ENCODE results near the gene GPR139. TPM values are rescaled to one million over a fixed set of nuclear protein-coding genes. Genes with fewer than 3 reads are reported as not detected.

Gene GPR139
- total RNA-seq, 1 experiment from 2014 or later: 0.22 TPM

DNA sequence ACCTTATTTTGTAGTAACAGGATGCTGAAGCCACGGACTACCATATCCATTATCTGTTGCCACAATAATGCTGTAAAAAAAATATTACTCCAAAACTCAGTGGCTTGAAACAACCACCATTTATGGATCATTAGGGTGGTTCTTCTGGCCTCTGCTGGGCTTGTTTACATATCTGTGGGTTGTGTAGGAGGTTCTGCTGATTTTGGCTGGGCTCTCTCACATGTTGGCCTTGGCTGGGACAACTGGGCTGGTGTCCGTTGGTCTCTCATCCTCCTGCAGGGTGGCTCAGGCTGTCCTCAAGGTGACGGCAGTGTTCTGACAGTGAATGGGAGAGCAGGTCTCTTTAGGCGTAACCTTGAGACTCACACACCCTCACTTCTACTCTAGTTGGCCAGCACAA, 76.0 kb downstream of the GPR139 start:
- H2BK15ac ChIP-seq (ENCODE audit: low read depth, low read length): no peak overlapping the region
- H2AFZ ChIP-seq (ENCODE audit: low read length): no peak overlapping the region
- Mint-ChIP-seq H3K9me3 (no peaks in the 10 kb centered on the region; a peak in 1 of 5 replicates), H3K27ac (no peak overlapping the region), H3K4me3 (no peak overlapping the region), H3K36me3 (ENCODE audit: insufficient read depth in 1 of 3, low read depth in 3 of 3) (no peaks in the 10 kb centered on the region), H3K4me1 (peaks cover 5 to 7% of the 10 kb centered on the region in 2 experiments; a peak in 2 of 4 replicates), H3K27me3 (ENCODE audit: low read depth) (peaks cover 4% of the 10 kb centered on the region; the same call in 1 of the 2 replicates)
- no peak overlapping the region for H2BK5ac ChIP-seq (ENCODE audit: insufficient read length, low read length)
- H3K4me2 ChIP-seq (ENCODE audit: insufficient read depth, insufficient read length, low read length): no peak overlapping the region
- DNase-seq: no peak
- H3T11ph ChIP-seq (ENCODE audit: low read length): no peak overlapping the region
- no peaks in the 10 kb centered on the region for H3K27me3 ChIP-seq (ENCODE audit: insufficient read depth, low read length)
- no peak overlapping the region for H3K56ac ChIP-seq (ENCODE audit: insufficient read length, low read depth, low read length)
- H3K4me1 ChIP-seq (ENCODE audit: insufficient read depth, low read length): no peaks in the 10 kb centered on the region
- H3K23ac ChIP-seq (ENCODE audit: insufficient read length, low read depth, low read length): no peak overlapping the region
- H4K8ac ChIP-seq (replicated peaks; ENCODE audit: insufficient read length, low read depth, low read length): no peak overlapping the region
- no peaks in the 10 kb centered on the region for H4K20me1 ChIP-seq (ENCODE audit: control insufficient read depth, insufficient read depth, insufficient read length)
- H3K9me3 ChIP-seq (ENCODE audit: control insufficient read depth, low read depth, low read length): no peaks in the 10 kb centered on the region
- no peak overlapping the region for H4K5ac ChIP-seq (ENCODE audit: insufficient read length, low read depth, low read length)
- H3K23me2 ChIP-seq (ENCODE audit: insufficient read length, low read depth, low read length, poor library complexity, severe bottlenecking): no peaks in the 10 kb centered on the region
- no peak overlapping the region for H4K91ac ChIP-seq (ENCODE audit: insufficient read length, low read depth, low read length)
- no peak overlapping the region for H2BK12ac ChIP-seq (ENCODE audit: insufficient read length, low read depth, low read length)
- H3K18ac ChIP-seq (ENCODE audit: insufficient read length, low read depth, low read length): no peak overlapping the region
- no CpG with 5 or more reads among the region's 4 CpGs for WGBS (ENCODE audit: extremely low coverage, insufficient read length, low lambda C conversion rate)
- H3K79me2 ChIP-seq (ENCODE audit: insufficient read depth, low read length): no peaks in the 10 kb centered on the region
- no peak overlapping the region for H3K14ac ChIP-seq (ENCODE audit: insufficient read depth, low read length)
- H3K79me1 ChIP-seq (ENCODE audit: insufficient read depth, low read depth, low read length, poor library complexity, severe bottlenecking): no peaks in the 10 kb centered on the region
- no peak overlapping the region for H3K9ac ChIP-seq (ENCODE audit: extremely low read depth, insufficient read length, low read length)
- TF ChIP-seq, protein P1, sequence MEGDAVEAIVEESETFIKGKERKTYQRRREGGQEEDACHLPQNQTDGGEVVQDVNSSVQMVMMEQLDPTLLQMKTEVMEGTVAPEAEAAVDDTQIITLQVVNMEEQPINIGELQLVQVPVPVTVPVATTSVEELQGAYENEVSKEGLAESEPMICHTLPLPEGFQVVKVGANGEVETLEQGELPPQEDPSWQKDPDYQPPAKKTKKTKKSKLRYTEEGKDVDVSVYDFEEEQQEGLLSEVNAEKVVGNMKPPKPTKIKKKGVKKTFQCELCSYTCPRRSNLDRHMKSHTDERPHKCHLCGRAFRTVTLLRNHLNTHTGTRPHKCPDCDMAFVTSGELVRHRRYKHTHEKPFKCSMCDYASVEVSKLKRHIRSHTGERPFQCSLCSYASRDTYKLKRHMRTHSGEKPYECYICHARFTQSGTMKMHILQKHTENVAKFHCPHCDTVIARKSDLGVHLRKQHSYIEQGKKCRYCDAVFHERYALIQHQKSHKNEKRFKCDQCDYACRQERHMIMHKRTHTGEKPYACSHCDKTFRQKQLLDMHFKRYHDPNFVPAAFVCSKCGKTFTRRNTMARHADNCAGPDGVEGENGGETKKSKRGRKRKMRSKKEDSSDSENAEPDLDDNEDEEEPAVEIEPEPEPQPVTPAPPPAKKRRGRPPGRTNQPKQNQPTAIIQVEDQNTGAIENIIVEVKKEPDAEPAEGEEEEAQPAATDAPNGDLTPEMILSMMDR (conservative IDR thresholded peaks at IDR 0.05): no peak
- no peak overlapping the region for H2BK120ac ChIP-seq (ENCODE audit: low read depth, low read length, poor library complexity, severe bottlenecking)
- no peak overlapping the region for H3K27ac ChIP-seq (ENCODE audit: insufficient read length, low read depth, low read length)
- H2AK5ac ChIP-seq (ENCODE audit: insufficient read length, low read length): no peak overlapping the region
- no peak overlapping the region for H2BK20ac ChIP-seq (ENCODE audit: low read depth, low read length, poor library complexity, severe bottlenecking)
- H3K4ac ChIP-seq (ENCODE audit: low read depth, low read length): no peak overlapping the region

Data from H9 (cell line).